ENCODE data around the gene HIGD2A. TPM values are rescaled to one million over a fixed set of nuclear protein-coding genes. Genes with fewer than 3 reads are reported as not detected.
A peak's percentile ranks its signal among the peaks of the same experiment; 100 is the strongest.

The HIGD2A gene
- total and polyA plus RNA-seq, 2 of the 13 experiments (the other 11 are each of a cell fraction or from before 2014, with no cell fraction given): 89.2 to 146 TPM

DNA sequence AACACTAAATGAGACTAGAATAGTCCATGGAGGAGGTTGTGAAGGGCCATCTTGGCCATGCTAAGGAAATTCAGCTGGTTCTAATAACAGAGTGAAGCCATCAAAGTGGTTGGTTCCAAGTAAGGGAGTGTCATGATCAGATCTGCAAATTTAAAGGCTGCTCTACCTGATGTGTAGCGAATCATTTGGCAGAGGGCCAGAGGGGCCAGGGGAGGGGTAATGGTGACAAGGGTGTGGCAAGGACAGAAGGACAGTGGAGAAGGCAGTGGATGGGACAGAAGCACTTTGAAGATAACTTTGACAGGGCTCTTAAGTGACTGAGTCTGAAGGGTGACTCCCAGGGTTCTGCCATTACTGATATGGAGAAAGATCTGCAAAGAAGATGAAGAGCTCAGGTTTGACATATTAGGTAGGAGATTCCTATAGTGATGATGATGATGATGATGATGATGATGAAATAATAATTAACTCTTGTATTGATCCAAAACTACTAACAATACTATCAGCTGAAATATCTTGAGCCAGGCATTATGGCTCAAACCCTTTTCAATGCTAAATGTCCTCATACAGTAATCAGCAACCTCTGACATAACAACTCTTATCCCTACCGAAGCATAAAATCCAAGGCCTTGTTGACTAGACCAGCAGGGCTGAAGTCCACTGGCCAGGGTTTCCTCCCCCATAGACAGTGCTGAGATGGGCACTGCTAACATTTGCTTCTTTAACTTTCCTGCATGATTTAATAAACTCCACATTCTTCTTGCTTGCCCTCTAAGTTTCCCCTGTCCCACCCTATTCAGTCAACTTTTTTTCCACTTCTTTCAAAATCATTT, 47.0 kb upstream of the HIGD2A start (continued):
- no peak for TF ChIP-seq SNRNP70 (IDR thresholded peaks at IDR 0.05; ENCODE audit: low read depth, low read length)
- no peak for TF ChIP-seq HHEX (CRISPR knock-in tag; IDR thresholded peaks at IDR 0.05)
- TF ChIP-seq, protein P1, sequence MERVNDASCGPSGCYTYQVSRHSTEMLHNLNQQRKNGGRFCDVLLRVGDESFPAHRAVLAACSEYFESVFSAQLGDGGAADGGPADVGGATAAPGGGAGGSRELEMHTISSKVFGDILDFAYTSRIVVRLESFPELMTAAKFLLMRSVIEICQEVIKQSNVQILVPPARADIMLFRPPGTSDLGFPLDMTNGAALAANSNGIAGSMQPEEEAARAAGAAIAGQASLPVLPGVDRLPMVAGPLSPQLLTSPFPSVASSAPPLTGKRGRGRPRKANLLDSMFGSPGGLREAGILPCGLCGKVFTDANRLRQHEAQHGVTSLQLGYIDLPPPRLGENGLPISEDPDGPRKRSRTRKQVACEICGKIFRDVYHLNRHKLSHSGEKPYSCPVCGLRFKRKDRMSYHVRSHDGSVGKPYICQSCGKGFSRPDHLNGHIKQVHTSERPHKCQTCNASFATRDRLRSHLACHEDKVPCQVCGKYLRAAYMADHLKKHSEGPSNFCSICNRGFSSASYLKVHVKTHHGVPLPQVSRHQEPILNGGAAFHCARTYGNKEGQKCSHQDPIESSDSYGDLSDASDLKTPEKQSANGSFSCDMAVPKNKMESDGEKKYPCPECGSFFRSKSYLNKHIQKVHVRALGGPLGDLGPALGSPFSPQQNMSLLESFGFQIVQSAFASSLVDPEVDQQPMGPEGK (CRISPR knock-in tag; IDR thresholded peaks at IDR 0.05): no peak
- TF ChIP-seq, protein P2, sequence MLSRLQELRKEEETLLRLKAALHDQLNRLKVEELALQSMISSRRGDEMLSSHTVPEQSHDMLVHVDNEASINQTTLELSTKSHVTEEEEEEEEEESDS (CRISPR knock-in tag; IDR thresholded peaks at IDR 0.05; ENCODE audit: borderline replicate concordance): no peak
- TF ChIP-seq, protein P3, sequence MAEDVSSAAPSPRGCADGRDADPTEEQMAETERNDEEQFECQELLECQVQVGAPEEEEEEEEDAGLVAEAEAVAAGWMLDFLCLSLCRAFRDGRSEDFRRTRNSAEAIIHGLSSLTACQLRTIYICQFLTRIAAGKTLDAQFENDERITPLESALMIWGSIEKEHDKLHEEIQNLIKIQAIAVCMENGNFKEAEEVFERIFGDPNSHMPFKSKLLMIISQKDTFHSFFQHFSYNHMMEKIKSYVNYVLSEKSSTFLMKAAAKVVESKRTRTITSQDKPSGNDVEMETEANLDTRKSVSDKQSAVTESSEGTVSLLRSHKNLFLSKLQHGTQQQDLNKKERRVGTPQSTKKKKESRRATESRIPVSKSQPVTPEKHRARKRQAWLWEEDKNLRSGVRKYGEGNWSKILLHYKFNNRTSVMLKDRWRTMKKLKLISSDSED (CRISPR knock-in tag; IDR thresholded peaks at IDR 0.05): no peak
- no peak for TF ChIP-seq ZNF441 (CRISPR knock-in tag; IDR thresholded peaks at IDR 0.05; ENCODE audit: borderline replicate concordance)
- TF ChIP-seq, protein P4, sequence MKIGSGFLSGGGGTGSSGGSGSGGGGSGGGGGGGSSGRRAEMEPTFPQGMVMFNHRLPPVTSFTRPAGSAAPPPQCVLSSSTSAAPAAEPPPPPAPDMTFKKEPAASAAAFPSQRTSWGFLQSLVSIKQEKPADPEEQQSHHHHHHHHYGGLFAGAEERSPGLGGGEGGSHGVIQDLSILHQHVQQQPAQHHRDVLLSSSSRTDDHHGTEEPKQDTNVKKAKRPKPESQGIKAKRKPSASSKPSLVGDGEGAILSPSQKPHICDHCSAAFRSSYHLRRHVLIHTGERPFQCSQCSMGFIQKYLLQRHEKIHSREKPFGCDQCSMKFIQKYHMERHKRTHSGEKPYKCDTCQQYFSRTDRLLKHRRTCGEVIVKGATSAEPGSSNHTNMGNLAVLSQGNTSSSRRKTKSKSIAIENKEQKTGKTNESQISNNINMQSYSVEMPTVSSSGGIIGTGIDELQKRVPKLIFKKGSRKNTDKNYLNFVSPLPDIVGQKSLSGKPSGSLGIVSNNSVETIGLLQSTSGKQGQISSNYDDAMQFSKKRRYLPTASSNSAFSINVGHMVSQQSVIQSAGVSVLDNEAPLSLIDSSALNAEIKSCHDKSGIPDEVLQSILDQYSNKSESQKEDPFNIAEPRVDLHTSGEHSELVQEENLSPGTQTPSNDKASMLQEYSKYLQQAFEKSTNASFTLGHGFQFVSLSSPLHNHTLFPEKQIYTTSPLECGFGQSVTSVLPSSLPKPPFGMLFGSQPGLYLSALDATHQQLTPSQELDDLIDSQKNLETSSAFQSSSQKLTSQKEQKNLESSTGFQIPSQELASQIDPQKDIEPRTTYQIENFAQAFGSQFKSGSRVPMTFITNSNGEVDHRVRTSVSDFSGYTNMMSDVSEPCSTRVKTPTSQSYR (CRISPR knock-in tag; IDR thresholded peaks at IDR 0.05; ENCODE audit: borderline replicate concordance): peak; percentile 63; the same call in 1 of the 2 replicates
- no peak for TF ChIP-seq ZNF180 (CRISPR knock-in tag; IDR thresholded peaks at IDR 0.05; ENCODE audit: borderline replicate concordance, low read depth)
- no peak for TF ChIP-seq SOX13 (IDR thresholded peaks at IDR 0.05)
- TF ChIP-seq SOX13 (CRISPR knock-in tag; conservative IDR thresholded peaks at IDR 0.05 in 1 of 2, IDR thresholded peaks at IDR 0.05 in 1 of 2): peak in 1 of 2 experiments; percentile 28; a peak in 1 of 4 replicates
- TF ChIP-seq, protein P5, sequence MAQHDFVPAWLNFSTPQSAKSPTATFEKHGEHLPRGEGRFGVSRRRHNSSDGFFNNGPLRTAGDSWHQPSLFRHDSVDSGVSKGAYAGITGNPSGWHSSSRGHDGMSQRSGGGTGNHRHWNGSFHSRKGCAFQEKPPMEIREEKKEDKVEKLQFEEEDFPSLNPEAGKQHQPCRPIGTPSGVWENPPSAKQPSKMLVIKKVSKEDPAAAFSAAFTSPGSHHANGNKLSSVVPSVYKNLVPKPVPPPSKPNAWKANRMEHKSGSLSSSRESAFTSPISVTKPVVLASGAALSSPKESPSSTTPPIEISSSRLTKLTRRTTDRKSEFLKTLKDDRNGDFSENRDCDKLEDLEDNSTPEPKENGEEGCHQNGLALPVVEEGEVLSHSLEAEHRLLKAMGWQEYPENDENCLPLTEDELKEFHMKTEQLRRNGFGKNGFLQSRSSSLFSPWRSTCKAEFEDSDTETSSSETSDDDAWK (CRISPR knock-in tag; IDR thresholded peaks at IDR 0.05): no peak
- TF ChIP-seq, protein P6, sequence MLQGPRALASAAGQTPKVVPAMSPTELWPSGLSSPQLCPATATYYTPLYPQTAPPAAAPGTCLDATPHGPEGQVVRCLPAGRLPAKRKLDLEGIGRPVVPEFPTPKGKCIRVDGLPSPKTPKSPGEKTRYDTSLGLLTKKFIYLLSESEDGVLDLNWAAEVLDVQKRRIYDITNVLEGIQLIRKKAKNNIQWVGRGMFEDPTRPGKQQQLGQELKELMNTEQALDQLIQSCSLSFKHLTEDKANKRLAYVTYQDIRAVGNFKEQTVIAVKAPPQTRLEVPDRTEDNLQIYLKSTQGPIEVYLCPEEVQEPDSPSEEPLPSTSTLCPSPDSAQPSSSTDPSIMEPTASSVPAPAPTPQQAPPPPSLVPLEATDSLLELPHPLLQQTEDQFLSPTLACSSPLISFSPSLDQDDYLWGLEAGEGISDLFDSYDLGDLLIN (CRISPR knock-in tag; IDR thresholded peaks at IDR 0.05; ENCODE audit: borderline replicate concordance): no peak
- no peak for TF ChIP-seq PCBP2 (optimal IDR thresholded peaks at IDR 0.05; ENCODE audit: low read depth, low read length, poor library complexity, severe bottlenecking)
- TF ChIP-seq, protein P7, sequence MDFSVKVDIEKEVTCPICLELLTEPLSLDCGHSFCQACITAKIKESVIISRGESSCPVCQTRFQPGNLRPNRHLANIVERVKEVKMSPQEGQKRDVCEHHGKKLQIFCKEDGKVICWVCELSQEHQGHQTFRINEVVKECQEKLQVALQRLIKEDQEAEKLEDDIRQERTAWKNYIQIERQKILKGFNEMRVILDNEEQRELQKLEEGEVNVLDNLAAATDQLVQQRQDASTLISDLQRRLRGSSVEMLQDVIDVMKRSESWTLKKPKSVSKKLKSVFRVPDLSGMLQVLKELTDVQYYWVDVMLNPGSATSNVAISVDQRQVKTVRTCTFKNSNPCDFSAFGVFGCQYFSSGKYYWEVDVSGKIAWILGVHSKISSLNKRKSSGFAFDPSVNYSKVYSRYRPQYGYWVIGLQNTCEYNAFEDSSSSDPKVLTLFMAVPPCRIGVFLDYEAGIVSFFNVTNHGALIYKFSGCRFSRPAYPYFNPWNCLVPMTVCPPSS (IDR thresholded peaks at IDR 0.05): no peak
- no peak for TF ChIP-seq PRPF4 (IDR thresholded peaks at IDR 0.05; ENCODE audit: low read depth, low read length, poor library complexity, severe bottlenecking)
- TF ChIP-seq ZFP36 (IDR thresholded peaks at IDR 0.05; ENCODE audit: borderline replicate concordance, low read depth, low read length, partially characterized antibody): no peak
- no peak for TF ChIP-seq ZNF670 (CRISPR knock-in tag; IDR thresholded peaks at IDR 0.05; ENCODE audit: borderline replicate concordance)

Measured in HepG2 (cell line).